Activated CD4-positive, alpha-beta T cell treated with anti-CD3 and anti-CD28 coated beads for 24 hours (primary cell): Measurements from ENCODE around the gene MAGEH1.

Experiments used
- DNase-seq, 2 donors: peaks; one replicate each; pipeline ENCODE4 v3.0.0-alpha.2; 2020; ENCODE audit warnings: low read depth in 2 of 2

Gene MAGEH1

GRCh38 chrX:55490121-55490520, 38.2 kb downstream of the MAGEH1 start:
- no peak for DNase-seq

DNA sequence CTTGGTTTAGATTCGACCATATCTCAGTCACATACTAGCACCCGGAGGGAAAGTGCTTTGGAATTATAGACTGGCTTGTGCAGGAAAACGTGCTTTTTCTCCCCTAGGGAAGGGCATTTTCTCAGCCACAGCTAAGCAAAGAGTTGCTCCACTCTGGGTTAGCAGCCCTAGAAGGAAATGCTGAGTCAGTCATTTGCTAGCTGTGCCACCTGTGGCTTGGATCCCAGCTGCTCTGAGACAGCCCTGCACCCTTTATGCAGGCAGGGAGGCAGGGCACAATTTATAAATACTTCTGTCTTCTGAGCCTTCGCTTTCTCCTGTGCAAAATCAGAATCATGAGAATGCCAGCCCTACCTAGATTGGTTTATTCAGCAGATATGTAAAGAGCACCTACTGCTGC, 39.0 kb downstream of the MAGEH1 start:
- no peak for DNase-seq
